ENCODE data around the gene COL13A1.

- no peak for TF ChIP-seq CTCF (IDR thresholded peaks at IDR 0.05)
- no peak for TF ChIP-seq POLR2A (IDR thresholded peaks at IDR 0.05)
- TF ChIP-seq EP300 (IDR thresholded peaks at IDR 0.05): no peak
These were observed 105.8 kb downstream of the COL13A1 start for GRCh38 chr10:69907517-69907916.

Measured in upper lobe of left lung (tissue), 4 donors.